CD4-positive, alpha-beta T cell (primary cell): Measurements from ENCODE around the gene EIF4EBP2. TPM values are rescaled to one million over a fixed set of nuclear protein-coding genes. Genes with fewer than 3 reads are reported as not detected.

Experiments
- ATAC-seq: fragments of 200-7000 bp; cut with Tn5 transposase; one replicate; pipeline ENCODE4 v1.10.0; 2022; ENCODE audit warnings: mild to moderate bottlenecking; ENCODE audit not compliant: poor library complexity
- CTCF ChIA-PET: fragments of 350-600 bp; sonication (Branson Sonifier 250); formaldehyde crosslinking; loops from one replicate; lab custom pipeline; 2021; ENCODE audit warnings: antibody characterized with exemption, inconsistent platforms; lab: Charles Lee
- POLR2A ChIA-PET: fragments of 350-600 bp; sonication (Branson Sonifier 250); formaldehyde crosslinking; loops from one replicate; lab custom pipeline; 2021; ENCODE audit warnings: antibody characterized with exemption, inconsistent platforms; lab: Charles Lee
- DNase-seq, 14 experiments: peaks; one replicate each; pipeline ENCODE4 v3.0.0-alpha.2; 2013 to 2020; ENCODE audit warnings: mixed read lengths in 2 of 14
- H3K27ac ChIP-seq, 2 donors: one replicate each; pipeline versions ENCODE4 v1.5.1 to v1.7.0; 2013; ENCODE audit warnings: low read length in 2 of 2, low read depth in 1 of 2, mild to moderate bottlenecking in 1 of 2
- H3K27me3 ChIP-seq, 2 experiments: 1 replicate in 1 of 2; 2 replicates in 1 of 2; pipeline versions ENCODE4 v1.6.1 to v1.7.0; 2013; ENCODE audit warnings: low read length in 2 of 2, control low read depth in 1 of 2, mild to moderate bottlenecking in 1 of 2, moderate library complexity in 1 of 2; ENCODE audit not compliant: insufficient read depth in 2 of 2, control insufficient read depth in 1 of 2
- H3K36me3 ChIP-seq: one replicate; pipeline ENCODE4 v1.6.1; 2013; ENCODE audit warnings: low read length, control low read depth; ENCODE audit not compliant: insufficient read depth
- H3K4me1 ChIP-seq: one replicate; pipeline ENCODE4 v1.6.1; 2013; ENCODE audit warnings: low read length, control low read depth; ENCODE audit not compliant: insufficient read depth
- H3K4me3 ChIP-seq: one replicate; pipeline ENCODE4 v1.5.1; 2013; ENCODE audit warnings: mild to moderate bottlenecking, low read length, moderate library complexity
- H3K9me3 ChIP-seq, 2 experiments: 1 replicate in 1 of 2; 2 replicates in 1 of 2; pipeline versions ENCODE4 v1.6.1 to v1.7.0; 2013; ENCODE audit warnings: low read length in 2 of 2, mild to moderate bottlenecking in 2 of 2, control low read depth in 1 of 2, moderate library complexity in 1 of 2; ENCODE audit not compliant: control insufficient read depth in 1 of 2, insufficient read depth in 1 of 2
- H3K27ac Mint-ChIP-seq: one replicate; pipeline ENCODE4 v1.8.0; 2020; ENCODE audit warnings: mixed read lengths
- H3K27me3 Mint-ChIP-seq: one replicate; pipeline ENCODE4 v1.8.0; 2021; ENCODE audit warnings: mixed read lengths
- H3K36me3 Mint-ChIP-seq: one replicate; pipeline ENCODE4 v1.8.0; 2021; ENCODE audit warnings: low read depth, mixed read lengths
- H3K4me1 Mint-ChIP-seq: one replicate; pipeline ENCODE4 v1.8.0; 2021; ENCODE audit warnings: low read depth, mixed read lengths
- H3K4me3 Mint-ChIP-seq: one replicate; pipeline ENCODE4 v1.8.0; 2020; ENCODE audit warnings: mild to moderate bottlenecking, mixed read lengths
- H3K9me3 Mint-ChIP-seq: one replicate; pipeline ENCODE4 v1.8.0; 2020; ENCODE audit warnings: mixed read lengths
- CTCF ChIP-seq: fragments of 200-600 bp; IDR thresholded peaks from one replicate; pipeline ENCODE4 v1.8.0; 2022; ENCODE audit warnings: antibody characterized with exemption, mild to moderate bottlenecking
- intact Hi-C, 2 experiments: fragments of 100-400 bp; cut with DNase I in 1 of 2; cut with micrococcal nuclease in 1 of 2; formaldehyde crosslinking; loops; one replicate each; pipeline versions ENCODE4 v1.15.1 to v1.9.0; 2023 to 2025; cut with DNase I, micrococcal nuclease
- total RNA-seq, 174 experiments: library from RNA in 2 of 174; stranded (reverse) in 2 of 174; gene quantifications; one replicate each; pipeline ENCODE4 v1.2.3 and lab custom pipeline; 2021 to 2026

The EIF4EBP2 gene
- total RNA-seq, 2 experiments from 2014 or later = 21.4 to 22.6 TPM

GRCh38 chr10:70476249-70477035, 72.5 kb downstream of the EIF4EBP2 start:
- no peaks in the 10 kb centered on the region for H3K9me3 Mint-ChIP-seq
- Histone ChIP-seq H3K4me3 (no peak overlapping the region), H3K27me3 (no peaks in the 10 kb centered on the region), H3K36me3 (no peaks in the 10 kb centered on the region), H3K27ac (no peak overlapping the region), H3K4me1 (peaks cover 50% of the 10 kb centered on the region), H3K9me3 (no peaks in the 10 kb centered on the region)
- CTCF ChIA-PET = interaction anchor here (2.5 kb wide), 1 partner anchor 15 kb away, joined by 8 read pairs; no protein-coding TSS in a partner anchor
- peak overlapping the region; percentile 73 for H3K4me3 Mint-ChIP-seq
- no peaks in the 10 kb centered on the region for H3K36me3 Mint-ChIP-seq
- H3K27me3 Mint-ChIP-seq = no peaks in the 10 kb centered on the region
- TF ChIP-seq CTCF = no peak
- H3K4me1 Mint-ChIP-seq = peaks cover 59% of the 10 kb centered on the region
- ATAC-seq (no peak), DNase-seq (no peak)
- POLR2A ChIA-PET = interaction anchor here (1.0 to 1.3 kb wide), 2 partner anchors 15 to 410 kb away, joined by 4 read pairs; no protein-coding TSS in a partner anchor
- intact Hi-C loops = loop anchor here in 1 of 2 experiments (5.0 kb wide), 2 partner anchors 244 to 341 kb away; partner anchors contain the start of genes PPA1 and SGPL1
- no peak overlapping the region for H3K27ac Mint-ChIP-seq

GRCh38 chr10:70477661-70478162, 73.8 kb downstream of the EIF4EBP2 start:
- Mint-ChIP-seq H3K27me3 (no peaks in the 10 kb centered on the region), H3K36me3 (no peaks in the 10 kb centered on the region), H3K9me3 (no peaks in the 10 kb centered on the region), H3K4me3 (peak overlapping the region; percentile 84), H3K4me1 (peaks cover 64% of the 10 kb centered on the region), H3K27ac (peak overlapping the region; percentile 58)
- intact Hi-C loops = loop anchor here in 1 of 2 experiments (2.0 to 5.0 kb wide), 3 partner anchors 73 to 340 kb away; partner anchors contain the start of genes EIF4EBP2, PPA1 and SGPL1
- peak overlapping the region; percentile 49 for H3K4me3 ChIP-seq
- DNase-seq = peak; percentile 54 to 94 (median 74)
- H3K9me3 ChIP-seq = no peaks in the 10 kb centered on the region
- no peak overlapping the region for H3K27ac ChIP-seq
- no peaks in the 10 kb centered on the region for H3K36me3 ChIP-seq
- no peaks in the 10 kb centered on the region for H3K27me3 ChIP-seq
- ATAC-seq = peak; percentile 81
- H3K4me1 ChIP-seq = peaks cover 50% of the 10 kb centered on the region
- TF ChIP-seq CTCF = no peak
- ChIA-PET CTCF (no interaction called here), POLR2A (interaction anchor here (0.6 to 1.3 kb wide), 5 partner anchors 12 to 604 kb away, joined by 3 to 4 read pairs (median 4); no protein-coding TSS in a partner anchor)

Other genes starting within 250 kb of the EIF4EBP2 start
- gene SAR1A, start 233.6 kb upstream of the EIF4EBP2 start, total RNA-seq = 100 to 1,000 TPM; 155 to 157 TPM
- gene PPA1, start 170.7 kb upstream of the EIF4EBP2 start, total RNA-seq = 10 to 100 TPM; 69.0 to 69.3 TPM
- gene NPFFR1, start 120.1 kb upstream of the EIF4EBP2 start, total RNA-seq = under 1 TPM in 1 of 2 experiments, not detected in 1; 0.03 TPM
- gene LRRC20, start 21.5 kb upstream of the EIF4EBP2 start, total RNA-seq = 1 to 10 TPM; 1.6 to 1.8 TPM
- gene NODAL, start 37.5 kb downstream of the EIF4EBP2 start, total RNA-seq = not detected
- gene PALD1, start 74.6 kb downstream of the EIF4EBP2 start, total RNA-seq = under 1 TPM; 0.36 to 0.44 TPM
- gene PRF1, start 198.6 kb downstream of the EIF4EBP2 start, total RNA-seq = 1 to 10 TPM; 7.4 to 9.4 TPM